MCF 10A (cell line): ENCODE measurements around the gene NFATC1. TPM values are rescaled to one million over a fixed set of nuclear protein-coding genes. Genes with fewer than 3 reads are reported as not detected.

Experiments used
- BruUV-seq: library from RNA; stranded (reverse); fragments of 400-500 nt; replicated peaks from 2 replicates; lab custom pipeline; 2021; lab: Mats Ljungman, UMichigan
- CTCF ChIA-PET: fragments of 300-600 bp; sonication (Branson Sonifier 250); formaldehyde crosslinking; extraction: SDS; loops from one replicate; lab custom pipeline; 2021; ENCODE audit warnings: antibody characterized with exemption, inconsistent platforms; lab: Yijun Ruan, JAX
- POLR2A ChIA-PET: fragments of 300-600, 350-650 bp; sonication (Branson Sonifier 250); formaldehyde crosslinking; extraction: SDS; loops from one replicate; lab custom pipeline; 2020; ENCODE audit warnings: antibody characterized with exemption, inconsistent platforms; lab: Yijun Ruan, JAX
- DNase-seq: peaks from one replicate; pipeline ENCODE4 v3.0.0-alpha.2; 2018; ENCODE audit not compliant: unreplicated experiment
- H3K27ac Mint-ChIP-seq: one replicate; pipeline ENCODE4 v1.8.0; 2022; ENCODE audit warnings: mild to moderate bottlenecking, low read depth, mixed read lengths; ENCODE audit not compliant: unreplicated experiment
- H3K27me3 Mint-ChIP-seq: one replicate; pipeline ENCODE4 v1.8.0; 2022; ENCODE audit warnings: mixed read lengths; ENCODE audit not compliant: insufficient read depth, unreplicated experiment
- H3K36me3 Mint-ChIP-seq: one replicate; pipeline ENCODE4 v1.8.0; 2022; ENCODE audit warnings: mild to moderate bottlenecking, moderate library complexity, mixed read lengths; ENCODE audit not compliant: insufficient read depth, unreplicated experiment
- H3K4me1 Mint-ChIP-seq: one replicate; pipeline ENCODE4 v1.8.0; 2022; ENCODE audit warnings: mixed read lengths; ENCODE audit not compliant: insufficient read depth, unreplicated experiment
- H3K4me3 Mint-ChIP-seq: one replicate; pipeline ENCODE4 v1.8.0; 2022; ENCODE audit warnings: mild to moderate bottlenecking, moderate library complexity, mixed read lengths; ENCODE audit not compliant: unreplicated experiment
- H3K9me3 Mint-ChIP-seq: one replicate; pipeline ENCODE4 v1.8.0; 2022; ENCODE audit warnings: mixed read lengths; ENCODE audit not compliant: unreplicated experiment
- intact Hi-C: fragments of 100-400 bp; cut with micrococcal nuclease; formaldehyde crosslinking; loops from 2 replicates; pipeline ENCODE4 v1.14.1; 2022
- total RNA-seq: library from RNA; stranded (reverse); gene quantifications from 2 replicates; pipeline ENCODE4 v1.2.3, GENCODE V29; 2022
- TF ChIP-seq, protein P1 (sequence below): fragments of 200-600 bp; IDR thresholded peaks from one replicate; pipeline ENCODE4 v1.8.0; 2022; ENCODE audit warnings: antibody characterized with exemption, mild to moderate bottlenecking; ENCODE audit not compliant: unreplicated experiment

The NFATC1 gene
- total RNA-seq, 1 experiment from 2014 or later = 2.0 TPM

DNA sequence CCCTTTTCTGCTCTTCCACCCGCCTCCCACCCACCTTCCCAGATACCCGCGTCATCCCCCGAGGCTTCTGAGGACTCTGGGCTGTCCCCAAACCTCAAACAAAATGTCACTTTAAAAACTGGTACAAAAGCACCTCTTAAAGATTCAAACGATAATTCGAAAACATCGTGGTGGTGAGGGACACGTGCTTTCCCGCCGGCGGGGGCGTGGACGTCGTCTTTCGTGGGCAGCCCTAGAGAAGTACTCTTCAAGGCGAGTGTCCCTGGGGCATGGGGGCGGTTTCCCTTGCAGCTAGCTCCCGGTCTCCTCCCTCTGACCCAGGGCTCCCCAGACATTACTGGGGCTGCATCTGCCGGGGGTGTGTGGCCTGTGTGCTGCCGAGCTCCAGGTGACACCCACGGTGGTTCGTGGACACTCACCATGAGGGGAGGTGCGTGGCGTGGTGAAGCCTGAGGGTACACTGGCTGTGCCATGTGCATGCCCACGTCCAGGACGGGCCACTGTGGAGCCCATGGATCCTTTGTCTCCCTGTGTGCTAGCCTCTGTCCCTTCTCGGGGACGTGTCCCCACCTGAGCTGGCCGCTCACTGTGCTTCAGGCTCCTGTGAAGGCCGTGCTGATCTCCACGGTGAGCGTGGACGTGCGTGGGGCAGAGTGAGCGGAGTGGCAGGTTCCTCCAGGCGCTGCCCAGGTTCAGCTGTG, 117.8 kb downstream of the NFATC1 start:
- DNase-seq = no peak
- Mint-ChIP-seq H3K27me3 (no peaks in the 10 kb centered on the region), H3K27ac (no peak overlapping the region), H3K4me1 (no peaks in the 10 kb centered on the region), H3K36me3 (no peaks in the 10 kb centered on the region), H3K9me3 (peaks cover 12% of the 10 kb centered on the region), H3K4me3 (no peak overlapping the region)
- ChIA-PET POLR2A (no interaction called here), CTCF (interaction anchor here (0.8 kb wide), 1 partner anchor 1744 kb away, joined by 3 read pairs; no protein-coding TSS in a partner anchor)
- no TSS peak for BruUV-seq
- intact Hi-C loops = no loop called here
- TF ChIP-seq, protein P1, sequence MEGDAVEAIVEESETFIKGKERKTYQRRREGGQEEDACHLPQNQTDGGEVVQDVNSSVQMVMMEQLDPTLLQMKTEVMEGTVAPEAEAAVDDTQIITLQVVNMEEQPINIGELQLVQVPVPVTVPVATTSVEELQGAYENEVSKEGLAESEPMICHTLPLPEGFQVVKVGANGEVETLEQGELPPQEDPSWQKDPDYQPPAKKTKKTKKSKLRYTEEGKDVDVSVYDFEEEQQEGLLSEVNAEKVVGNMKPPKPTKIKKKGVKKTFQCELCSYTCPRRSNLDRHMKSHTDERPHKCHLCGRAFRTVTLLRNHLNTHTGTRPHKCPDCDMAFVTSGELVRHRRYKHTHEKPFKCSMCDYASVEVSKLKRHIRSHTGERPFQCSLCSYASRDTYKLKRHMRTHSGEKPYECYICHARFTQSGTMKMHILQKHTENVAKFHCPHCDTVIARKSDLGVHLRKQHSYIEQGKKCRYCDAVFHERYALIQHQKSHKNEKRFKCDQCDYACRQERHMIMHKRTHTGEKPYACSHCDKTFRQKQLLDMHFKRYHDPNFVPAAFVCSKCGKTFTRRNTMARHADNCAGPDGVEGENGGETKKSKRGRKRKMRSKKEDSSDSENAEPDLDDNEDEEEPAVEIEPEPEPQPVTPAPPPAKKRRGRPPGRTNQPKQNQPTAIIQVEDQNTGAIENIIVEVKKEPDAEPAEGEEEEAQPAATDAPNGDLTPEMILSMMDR = no peak

DNA sequence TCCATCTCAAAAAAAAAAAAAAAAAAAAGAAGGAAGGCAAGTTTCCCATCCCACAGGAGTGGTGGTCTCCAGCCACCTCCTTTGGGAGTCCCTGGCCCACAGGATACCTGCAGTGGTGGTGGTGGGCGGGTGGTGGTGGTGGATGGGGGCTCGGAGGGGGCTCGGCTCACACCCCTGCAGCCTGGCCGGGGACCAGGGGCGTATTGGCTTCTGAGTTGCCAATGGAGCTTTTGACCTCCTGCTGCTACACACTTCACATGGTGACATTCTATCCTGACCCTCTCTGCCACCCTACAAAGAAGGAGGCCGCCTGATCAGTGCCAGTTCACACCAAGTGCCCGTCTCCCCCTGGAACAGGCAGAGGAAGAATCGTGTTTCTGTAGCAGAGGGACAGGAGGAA, 119.6 kb downstream of the NFATC1 start:
- Mint-ChIP-seq H3K9me3 (peaks cover under 1% of the 10 kb centered on the region), H3K27me3 (no peaks in the 10 kb centered on the region), H3K27ac (no peak overlapping the region), H3K4me1 (no peaks in the 10 kb centered on the region), H3K36me3 (no peaks in the 10 kb centered on the region), H3K4me3 (no peak overlapping the region)
- intact Hi-C loops = no loop called here
- BruUV-seq = no TSS peak
- DNase-seq = no peak
- TF ChIP-seq, protein P1 = no peak
- ChIA-PET CTCF (interaction anchor here (0.6 kb wide), 1 partner anchor 121 kb away, joined by 5 read pairs; no protein-coding TSS in a partner anchor), POLR2A (no interaction called here)

DNA sequence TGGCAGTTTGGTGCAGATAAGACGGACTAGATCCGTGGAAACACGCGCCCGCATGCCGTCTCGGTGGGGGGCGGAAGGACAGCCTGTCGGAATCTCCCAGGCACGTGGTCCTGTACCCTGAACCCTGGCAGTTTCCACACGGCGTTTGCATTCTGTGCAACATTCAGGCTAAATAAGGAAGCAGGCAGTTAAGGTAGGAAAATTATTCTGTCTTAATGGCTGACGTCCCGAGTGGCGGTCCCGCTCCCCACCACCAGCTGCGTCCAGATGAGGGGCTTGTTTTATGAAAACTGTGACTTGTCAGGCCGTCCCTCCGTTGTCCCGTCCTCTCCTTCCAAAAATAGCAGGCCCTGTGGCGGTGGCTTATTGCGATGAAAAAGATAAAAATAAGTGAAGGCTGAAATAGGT, 120.2 kb downstream of the NFATC1 start:
- ChIA-PET CTCF (interaction anchor here (0.6 kb wide), 1 partner anchor 122 kb away, joined by 5 read pairs; no protein-coding TSS in a partner anchor), POLR2A (no interaction called here)
- intact Hi-C loops = no loop called here
- Mint-ChIP-seq H3K36me3 (no peaks in the 10 kb centered on the region), H3K9me3 (no peaks in the 10 kb centered on the region), H3K27me3 (no peaks in the 10 kb centered on the region), H3K4me1 (no peaks in the 10 kb centered on the region), H3K4me3 (no peak overlapping the region), H3K27ac (no peak overlapping the region)
- BruUV-seq = no TSS peak
- TF ChIP-seq, protein P1 = no peak
- no peak for DNase-seq

DNA sequence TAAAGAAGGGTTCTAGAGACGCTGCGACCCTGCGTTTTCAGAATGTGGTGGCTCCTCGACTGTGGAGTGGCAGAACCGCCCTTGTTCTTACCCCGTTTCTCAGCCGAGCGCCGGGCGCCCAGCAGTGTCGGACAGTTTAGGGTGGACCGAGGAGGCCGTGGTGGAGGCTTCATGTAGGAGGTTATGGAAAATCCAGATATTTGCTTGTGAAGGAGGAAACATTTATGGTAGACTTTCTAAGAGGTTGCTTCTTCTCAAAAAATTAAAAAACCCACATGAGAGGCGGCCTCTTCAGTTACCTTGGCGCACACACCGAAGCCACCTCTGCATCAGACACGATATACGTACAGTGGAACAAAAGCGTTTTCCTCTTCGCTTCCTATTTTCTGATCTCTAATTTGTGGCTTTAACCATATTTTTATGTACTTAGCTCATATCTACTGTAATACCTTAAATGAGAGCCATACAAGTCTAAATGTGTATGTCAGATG, 120.8 kb downstream of the NFATC1 start:
- intact Hi-C loops = no loop called here
- BruUV-seq = no TSS peak
- Mint-ChIP-seq H3K9me3 (no peaks in the 10 kb centered on the region), H3K4me3 (no peak overlapping the region), H3K4me1 (no peaks in the 10 kb centered on the region), H3K27ac (no peak overlapping the region), H3K36me3 (no peaks in the 10 kb centered on the region), H3K27me3 (no peaks in the 10 kb centered on the region)
- ChIA-PET CTCF (no interaction called here), POLR2A (no interaction called here)
- TF ChIP-seq, protein P1 = no peak
- no peak for DNase-seq
